Muscle layer of duodenum (tissue), 2 donors: ENCODE results near the gene HLA-DOB.
A peak's percentile ranks its signal among the peaks of the same experiment; 100 is the strongest.

ENCODE experiments used
- H3K27ac ChIP-seq: one replicate; pipeline ENCODE4 v1.7.0; 2013; ENCODE audit warnings: mild to moderate bottlenecking, low read length
- H3K27me3 ChIP-seq: one replicate; pipeline ENCODE4 v1.7.0; 2013; ENCODE audit warnings: low read depth, mild to moderate bottlenecking, control low read depth, low read length
- H3K36me3 ChIP-seq, 2 donors: one replicate each; pipeline ENCODE4 v1.7.0; 2013; ENCODE audit warnings: low read length in 2 of 2, control low read depth in 1 of 2, mild to moderate bottlenecking in 1 of 2; ENCODE audit not compliant: insufficient read depth in 2 of 2, control insufficient read depth in 1 of 2
- H3K4me1 ChIP-seq, 2 donors: one replicate each; pipeline ENCODE4 v1.7.0; 2013; ENCODE audit warnings: low read length in 2 of 2, mild to moderate bottlenecking in 2 of 2, control low read depth in 1 of 2, moderate library complexity in 1 of 2; ENCODE audit not compliant: insufficient read depth in 2 of 2, control insufficient read depth in 1 of 2
- H3K4me3 ChIP-seq, 2 donors: one replicate each; pipeline ENCODE4 v1.7.0; 2013; ENCODE audit warnings: low read length in 2 of 2, low read depth in 1 of 2, mild to moderate bottlenecking in 1 of 2
- H3K9me3 ChIP-seq, 2 donors: one replicate each; pipeline ENCODE4 v1.7.0; 2013; ENCODE audit warnings: low read length in 2 of 2, control low read depth in 1 of 2, mild to moderate bottlenecking in 1 of 2; ENCODE audit not compliant: control insufficient read depth in 1 of 2
- donor health status: healthy.

HLA-DOB gene

GRCh38 chr6:32816746-32817204, at the start of gene HLA-DOB:
TSS of gene HLA-DOB (minus strand) at chr6:32817002. CDS start at chr6:32816951, 51 bp downstream.
- no peak within 1 kb of the TSS for H3K27ac ChIP-seq
- H3K9me3 ChIP-seq: no peaks in the 10 kb centered on the region
- H3K27me3 ChIP-seq: no peaks in the 10 kb centered on the region
- no peaks in the 10 kb centered on the region for H3K4me1 ChIP-seq
- no peaks in the 10 kb centered on the region for H3K36me3 ChIP-seq
- H3K4me3 ChIP-seq: peak within 1 kb of the TSS in 1 of 2 donors; percentile 37

DNA sequence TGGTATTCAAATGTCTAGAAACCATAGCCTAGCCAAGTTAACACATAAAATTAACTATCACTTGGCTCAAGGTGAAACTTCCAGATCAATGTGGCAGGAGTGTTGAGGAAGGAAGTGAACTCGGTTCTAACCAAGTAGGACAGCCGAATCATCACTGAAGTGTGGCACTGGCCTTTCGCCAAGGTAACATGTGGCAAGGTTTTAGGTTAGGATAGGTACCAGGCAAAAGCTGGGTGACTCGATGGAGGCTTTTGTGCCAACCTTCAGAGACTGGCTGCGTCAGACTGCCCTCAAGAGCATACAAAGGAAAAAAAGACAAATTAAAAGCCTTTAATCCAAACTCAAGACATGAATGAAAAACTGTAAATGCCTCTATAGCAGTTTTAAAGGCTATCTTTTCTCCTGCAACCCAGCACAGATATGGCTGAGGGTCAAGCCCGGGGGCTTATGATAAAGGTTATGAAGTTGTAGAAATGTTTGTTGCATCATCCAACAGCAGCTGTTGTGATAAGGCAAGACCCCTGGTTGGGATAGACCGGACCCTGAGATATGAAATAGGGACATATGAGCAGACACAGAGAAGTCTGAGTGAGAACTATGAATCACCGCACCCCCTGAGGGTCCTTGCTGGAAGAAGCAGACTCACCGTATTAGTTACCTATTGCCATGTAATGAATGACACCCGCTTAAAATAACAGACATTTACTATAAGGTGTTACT, 49.1 kb upstream of the HLA-DOB start:
- Histone ChIP-seq H3K27ac (no peak overlapping the region), H3K9me3 (no peaks in the 10 kb centered on the region), H3K36me3 (no peaks in the 10 kb centered on the region), H3K4me3 (no peak overlapping the region), H3K27me3 (no peaks in the 10 kb centered on the region), H3K4me1 (no peaks in the 10 kb centered on the region)

DNA sequence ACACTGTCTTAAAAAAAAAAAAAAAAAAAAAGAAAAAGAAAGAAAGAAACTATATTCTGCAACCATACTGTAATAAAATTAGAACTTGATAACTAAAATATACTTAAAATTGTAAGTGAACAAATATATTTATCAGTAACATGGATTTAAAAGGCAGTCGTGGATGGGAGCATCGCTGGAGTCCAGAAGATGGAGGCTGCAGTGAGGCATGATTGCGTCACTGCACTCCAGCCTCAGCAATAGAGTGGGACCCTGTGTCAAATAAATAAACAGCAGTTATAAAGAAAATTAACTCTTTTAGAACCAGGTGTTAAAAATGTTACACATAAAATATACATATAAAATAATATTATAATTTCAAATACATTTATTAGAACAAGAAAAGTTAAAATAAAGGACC, 45.9 kb upstream of the HLA-DOB start:
- Histone ChIP-seq H3K27me3 (no peaks in the 10 kb centered on the region), H3K4me1 (no peaks in the 10 kb centered on the region), H3K4me3 (no peak overlapping the region), H3K36me3 (peaks cover 16 to 17% of the 10 kb centered on the region in 2 donors), H3K27ac (no peak overlapping the region), H3K9me3 (no peaks in the 10 kb centered on the region)

DNA sequence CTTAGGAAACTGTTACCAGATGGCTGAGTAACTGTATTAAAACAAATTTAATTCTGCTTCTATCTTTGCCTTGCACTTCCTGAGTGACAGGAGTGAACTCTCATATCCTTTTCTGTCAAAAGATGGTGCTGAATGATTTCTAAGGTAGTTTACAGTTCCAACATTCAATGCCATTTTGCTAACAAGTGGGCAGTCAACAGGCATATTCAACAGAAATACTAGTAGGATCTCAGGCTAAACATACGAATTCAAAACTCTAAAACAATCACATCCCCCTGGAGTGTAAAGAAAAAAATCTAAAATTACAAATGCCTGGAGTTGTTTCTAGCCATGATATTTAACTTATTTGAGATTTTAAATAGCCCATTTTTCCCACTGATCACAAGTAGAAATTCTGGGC, 43.9 kb upstream of the HLA-DOB start:
- H3K36me3 ChIP-seq: peaks cover 22 to 23% of the 10 kb centered on the region in 2 donors
- no peak overlapping the region for H3K4me3 ChIP-seq
- H3K4me1 ChIP-seq: peaks cover under 1 to 1% of the 10 kb centered on the region in 2 donors
- H3K27ac ChIP-seq: no peak overlapping the region
- H3K27me3 ChIP-seq: no peaks in the 10 kb centered on the region
- H3K9me3 ChIP-seq: no peaks in the 10 kb centered on the region

DNA sequence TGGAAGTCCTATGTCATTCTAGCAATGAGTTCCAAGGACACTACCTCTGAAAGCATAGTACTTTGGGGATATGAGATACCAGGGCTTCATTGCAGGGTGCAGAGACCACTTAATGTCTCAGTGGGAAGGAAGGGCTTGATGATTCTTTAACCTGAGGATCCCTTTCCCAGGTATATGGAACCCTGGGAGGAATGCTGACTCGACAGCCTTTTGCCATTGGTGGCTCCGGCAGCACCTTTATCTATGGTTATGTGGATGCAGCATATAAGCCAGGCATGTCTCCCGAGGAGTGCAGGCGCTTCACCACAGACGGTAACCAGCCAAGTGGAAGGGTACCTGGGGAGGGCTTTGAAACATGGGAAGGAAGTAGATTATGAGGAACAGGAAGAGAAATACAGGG, 41.4 kb upstream of the HLA-DOB start:
- Histone ChIP-seq H3K36me3 (peaks cover 22 to 23% of the 10 kb centered on the region in 2 donors), H3K27me3 (no peaks in the 10 kb centered on the region), H3K9me3 (no peaks in the 10 kb centered on the region), H3K4me3 (no peak overlapping the region), H3K27ac (no peak overlapping the region), H3K4me1 (peaks cover 7 to 13% of the 10 kb centered on the region in 2 donors)

GRCh38 chr6:32857156-32857891, 40.5 kb upstream of the HLA-DOB start:
- Histone ChIP-seq H3K27ac (no peak overlapping the region), H3K36me3 (peaks cover 22 to 23% of the 10 kb centered on the region in 2 donors), H3K9me3 (no peaks in the 10 kb centered on the region), H3K27me3 (no peaks in the 10 kb centered on the region), H3K4me1 (peaks cover 8 to 13% of the 10 kb centered on the region in 2 donors), H3K4me3 (no peak overlapping the region)

DNA sequence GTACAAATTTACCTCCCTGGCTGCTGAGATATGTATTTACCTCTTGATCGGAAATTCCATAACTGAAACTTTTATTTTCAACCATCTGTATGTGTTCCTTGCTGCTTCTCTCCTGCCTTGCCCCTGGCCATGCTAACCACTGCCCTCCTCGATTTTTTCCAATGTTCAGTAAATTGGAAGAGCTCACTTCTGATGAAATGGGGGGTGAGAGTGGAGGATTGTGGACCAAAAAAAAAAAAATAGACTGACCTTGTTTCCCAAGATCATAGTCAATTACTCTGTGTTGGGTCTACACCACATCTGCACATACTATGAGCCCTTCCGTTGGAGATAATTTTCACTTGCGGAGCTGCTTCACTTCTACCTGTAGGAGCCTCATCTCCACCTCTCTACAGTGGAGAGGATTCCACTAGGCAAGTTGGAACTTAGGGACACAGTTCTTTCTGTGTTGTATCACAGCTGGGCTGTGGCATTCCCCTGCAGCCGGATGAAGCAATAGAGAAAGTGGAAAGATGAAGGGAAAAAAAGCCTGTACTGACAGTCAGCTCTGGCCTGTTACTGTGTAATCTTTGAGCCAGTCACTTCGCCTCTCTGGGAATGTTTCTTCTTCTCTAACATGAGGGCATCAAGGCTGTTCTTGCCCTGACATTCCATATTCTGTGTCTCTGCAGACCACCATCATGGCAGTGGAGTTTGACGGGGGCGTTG, 38.8 kb upstream of the HLA-DOB start:
- no peaks in the 10 kb centered on the region for H3K9me3 ChIP-seq
- H3K4me1 ChIP-seq: peaks cover 14 to 26% of the 10 kb centered on the region in 2 donors
- no peaks in the 10 kb centered on the region for H3K27me3 ChIP-seq
- H3K27ac ChIP-seq: peak overlapping the region; percentile 96
- peak overlapping the region in 1 of 2 donors; percentile 89 for H3K4me3 ChIP-seq
- peaks cover 27 to 28% of the 10 kb centered on the region in 2 donors for H3K36me3 ChIP-seq

GRCh38 chr6:32854376-32855178, 37.8 kb upstream of the HLA-DOB start:
- peak overlapping the region; percentile 89 to 95 for H3K4me3 ChIP-seq
- H3K4me1 ChIP-seq: peaks cover 14 to 26% of the 10 kb centered on the region in 2 donors
- H3K27me3 ChIP-seq: no peaks in the 10 kb centered on the region
- H3K36me3 ChIP-seq: peaks cover 32 to 38% of the 10 kb centered on the region in 2 donors
- peak overlapping the region; percentile 96 for H3K27ac ChIP-seq
- H3K9me3 ChIP-seq: no peaks in the 10 kb centered on the region

DNA sequence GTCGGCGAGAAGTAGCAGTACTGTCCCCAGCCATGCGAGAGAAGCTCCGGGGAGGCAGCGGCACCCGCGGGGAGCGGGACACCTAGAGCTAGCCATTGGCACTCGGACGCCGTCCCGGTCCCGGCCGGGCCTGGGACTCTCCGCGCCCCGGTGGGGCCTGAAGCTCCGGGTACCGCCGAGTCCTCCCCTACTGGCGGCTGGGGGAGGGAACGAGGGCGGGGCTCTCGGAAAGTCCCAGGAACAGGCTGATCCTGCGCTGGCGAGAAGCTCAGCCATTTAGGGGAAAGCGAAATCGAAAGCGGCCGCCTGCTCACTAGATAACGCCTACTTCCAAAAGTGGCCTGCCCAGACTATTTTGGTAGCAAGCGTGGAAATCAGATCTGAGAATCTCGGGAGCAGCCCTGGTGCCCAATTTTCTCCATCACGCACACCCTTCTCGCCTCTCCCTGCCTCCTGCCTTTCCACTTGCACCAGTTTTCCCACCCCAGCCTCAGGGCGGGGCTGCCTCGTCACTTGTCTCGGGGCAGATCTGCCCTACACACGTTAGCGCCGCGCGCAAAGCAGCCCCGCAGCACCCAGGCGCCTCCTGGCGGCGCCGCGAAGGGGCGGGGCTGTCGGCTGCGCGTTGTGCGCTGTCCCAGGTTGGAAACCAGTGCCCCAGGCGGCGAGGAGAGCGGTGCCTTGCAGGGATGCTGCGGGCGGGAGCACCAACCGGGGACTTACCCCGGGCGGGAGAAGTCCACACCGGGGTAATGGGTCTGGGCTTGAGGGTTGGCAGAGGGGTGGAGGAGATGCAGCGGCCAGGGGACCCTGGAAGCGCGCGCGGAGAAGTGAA, 37.0 kb upstream of the HLA-DOB start, which contains the start of the genes PSMB9 and TAP1:
Gene PSMB9, plus strand, starts transcription at position 652 of the 835 bp plus-strand sequence. Its CDS starts 38 bp downstream, at position 690.
Gene TAP1, minus strand, starts transcription at position 164 of the 835 bp plus-strand sequence. Its CDS starts 68 bp downstream, at position 96.
- peak within 1 kb of the TSS; percentile 89 to 95 for H3K4me3 ChIP-seq
- H3K36me3 ChIP-seq: peaks cover 31 to 33% of the 10 kb centered on the region in 2 donors
- H3K27me3 ChIP-seq: no peaks in the 10 kb centered on the region
- no peaks in the 10 kb centered on the region for H3K9me3 ChIP-seq
- peaks cover 14 to 26% of the 10 kb centered on the region in 2 donors for H3K4me1 ChIP-seq
- H3K27ac ChIP-seq: peak within 1 kb of the TSS; percentile 96
